GM11168 (cell line): ENCODE data around the gene RARB.

ENCODE experiments used
- in situ Hi-C: fragments of 300-500 bp; cut with MboI; formaldehyde crosslinking; loops from one replicate; pipeline ENCODE4 v1.12.0; 2022; ENCODE audit warnings: low sequenced_read_pairs; ENCODE audit not compliant: unreplicated experiment

RARB gene

GRCh38 chr3:25536521-25537391 is 108.7 kb downstream of the RARB start:
- in situ Hi-C loops: no loop called here

GRCh38 chr3:25537516-25537915 is 109.5 kb downstream of the RARB start:
- in situ Hi-C loops: no loop called here

GRCh38 chr3:25540273-25540672 is 112.2 kb downstream of the RARB start:
- in situ Hi-C loops: no loop called here

GRCh38 chr3:25542492-25543039 is 114.5 kb downstream of the RARB start:
- in situ Hi-C loops: no loop called here

- in situ Hi-C loops: no loop called here
Observed at GRCh38 chr3:25547103-25547502, 119.0 kb downstream of the RARB start.

GRCh38 chr3:25547943-25548674 is 120.0 kb downstream of the RARB start:
- in situ Hi-C loops: no loop called here

GRCh38 chr3:25548836-25549235 is 120.8 kb downstream of the RARB start:
- in situ Hi-C loops: no loop called here

GRCh38 chr3:25552251-25552650 is 124.2 kb downstream of the RARB start:
- in situ Hi-C loops: no loop called here

GRCh38 chr3:25554376-25554775 is 126.3 kb downstream of the RARB start:
- in situ Hi-C loops: no loop called here

- in situ Hi-C loops: no loop called here
Observed at GRCh38 chr3:25555695-25556437, 127.8 kb downstream of the RARB start.

GRCh38 chr3:25556447-25556846 is 128.4 kb downstream of the RARB start:
- in situ Hi-C loops: no loop called here

- in situ Hi-C loops: no loop called here
Observed at GRCh38 chr3:25557694-25558093, 129.6 kb downstream of the RARB start.

GRCh38 chr3:25558121-25558520 is 130.1 kb downstream of the RARB start:
- in situ Hi-C loops: no loop called here

GRCh38 chr3:25558796-25559195 is 130.7 kb downstream of the RARB start:
- in situ Hi-C loops: no loop called here

- in situ Hi-C loops: no loop called here
Observed at GRCh38 chr3:25563601-25564000, 135.5 kb downstream of the RARB start.

GRCh38 chr3:25564075-25564474 is 136.0 kb downstream of the RARB start:
- in situ Hi-C loops: no loop called here

- in situ Hi-C loops: no loop called here
Observed at GRCh38 chr3:25565807-25566206, 137.7 kb downstream of the RARB start.

- in situ Hi-C loops: no loop called here
Observed at GRCh38 chr3:25566358-25566920, 138.4 kb downstream of the RARB start.

- in situ Hi-C loops: no loop called here
Observed at GRCh38 chr3:25567388-25567787, 139.3 kb downstream of the RARB start.

- in situ Hi-C loops: no loop called here
Observed at GRCh38 chr3:25567806-25568524, 139.9 kb downstream of the RARB start.
